ENCODE data around the gene ASPN. TPM values are rescaled to one million over a fixed set of nuclear protein-coding genes. Genes with fewer than 3 reads are reported as not detected.

Gene ASPN
- total and polyA plus RNA-seq, 2 experiments from 2014 or later, result 0.82 TPM; not detected in 1

- Histone ChIP-seq H2AFZ (no peak overlapping the region), H3K36me3 (ENCODE audit: insufficient read depth) (no peaks in the 10 kb centered on the region), H3K9me2 (ENCODE audit: insufficient read depth) (no peaks in the 10 kb centered on the region), H4K20me1 (replicated peaks; ENCODE audit: insufficient read depth) (no peaks in the 10 kb centered on the region; the same call in 1 of the 2 replicates), H3K27ac (ENCODE audit: low read depth) (no peak overlapping the region), H3K4me2 (no peak overlapping the region), H3K79me2 (replicated peaks; ENCODE audit: insufficient read depth) (no peaks in the 10 kb centered on the region), H3K27me3 (ENCODE audit: insufficient read depth) (no peaks in the 10 kb centered on the region), H3F3A (replicated peaks; ENCODE audit: low read depth) (no peaks in the 10 kb centered on the region), H3K4me1 (ENCODE audit: insufficient read depth) (0 out of 2 replicates have a peak, but pooled peaks cover 8% of the 10 kb centered on the region), H3K4me3 (no peak overlapping the region)
- Mint-ChIP-seq H3K36me3 (ENCODE audit: low read depth) (no peaks in the 10 kb centered on the region), H3K27me3 (ENCODE audit: insufficient read depth, low read depth, poor library complexity) (peaks cover 5% of the 10 kb centered on the region), H3K4me1 (peaks cover 8% of the 10 kb centered on the region), H3K9me3 (peaks cover 3% of the 10 kb centered on the region; the same call in 1 of the 3 replicates), H3K4me3 (no peak overlapping the region), H3K27ac (no peak overlapping the region)
- ATAC-seq, result no peak
- no peak for DNase-seq (ENCODE audit: low spot score)
- TF ChIP-seq EZH2 (IDR thresholded peaks at IDR 0.05; ENCODE audit: low read depth, unreplicated experiment) (no peak), ETS1 (IDR thresholded peaks at IDR 0.05) (no peak), NANOG (IDR thresholded peaks at IDR 0.05; ENCODE audit: borderline replicate concordance) (no peak), EZH2phosphoT487 (IDR thresholded peaks at IDR 0.05; ENCODE audit: unreplicated experiment) (no peak), STAT1 (IDR thresholded peaks at IDR 0.05; ENCODE audit: unreplicated experiment) (no peak), ZNF462 (CRISPR knock-in tag; IDR thresholded peaks at IDR 0.05) (no peak), REST (IDR thresholded peaks at IDR 0.05; ENCODE audit: unreplicated experiment) (no peak), ZNF114 (CRISPR knock-in tag; IDR thresholded peaks at IDR 0.05) (no peak), POLR2AphosphoS5 (IDR thresholded peaks at IDR 0.05; ENCODE audit: low read depth) (no peak)
These were observed 35.8 kb downstream of the ASPN start for GRCh38 chr9:92446536-92446935.

All from GM23338 (cell line).